Esophagus squamous epithelium (tissue), 4 donors: ENCODE results near the gene ACSL5.

Experiments used
- POLR2A ChIP-seq, 4 donors: fragments of 450-650 bp; IDR thresholded peaks; one replicate each; pipeline ENCODE4 v1.6.1; 2017; ENCODE audit warnings: antibody characterized with exemption in 4 of 4, mild to moderate bottlenecking in 4 of 4, moderate library complexity in 3 of 4
- TF ChIP-seq, protein P1 (sequence below), 6 experiments: fragments of 450-650 bp in 4 of 6; fragments of 200-600 bp in 2 of 6; sonication (generic) in 2 of 6; IDR thresholded peaks; one replicate each; pipeline ENCODE4 v1.5.1; 2016 to 2019; ENCODE audit warnings: antibody characterized with exemption in 6 of 6, mild to moderate bottlenecking in 4 of 6, moderate library complexity in 4 of 6

- TF ChIP-seq, protein P1, sequence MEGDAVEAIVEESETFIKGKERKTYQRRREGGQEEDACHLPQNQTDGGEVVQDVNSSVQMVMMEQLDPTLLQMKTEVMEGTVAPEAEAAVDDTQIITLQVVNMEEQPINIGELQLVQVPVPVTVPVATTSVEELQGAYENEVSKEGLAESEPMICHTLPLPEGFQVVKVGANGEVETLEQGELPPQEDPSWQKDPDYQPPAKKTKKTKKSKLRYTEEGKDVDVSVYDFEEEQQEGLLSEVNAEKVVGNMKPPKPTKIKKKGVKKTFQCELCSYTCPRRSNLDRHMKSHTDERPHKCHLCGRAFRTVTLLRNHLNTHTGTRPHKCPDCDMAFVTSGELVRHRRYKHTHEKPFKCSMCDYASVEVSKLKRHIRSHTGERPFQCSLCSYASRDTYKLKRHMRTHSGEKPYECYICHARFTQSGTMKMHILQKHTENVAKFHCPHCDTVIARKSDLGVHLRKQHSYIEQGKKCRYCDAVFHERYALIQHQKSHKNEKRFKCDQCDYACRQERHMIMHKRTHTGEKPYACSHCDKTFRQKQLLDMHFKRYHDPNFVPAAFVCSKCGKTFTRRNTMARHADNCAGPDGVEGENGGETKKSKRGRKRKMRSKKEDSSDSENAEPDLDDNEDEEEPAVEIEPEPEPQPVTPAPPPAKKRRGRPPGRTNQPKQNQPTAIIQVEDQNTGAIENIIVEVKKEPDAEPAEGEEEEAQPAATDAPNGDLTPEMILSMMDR (IDR thresholded peaks at IDR 0.05): no peak
- no peak for TF ChIP-seq POLR2A (IDR thresholded peaks at IDR 0.05)
Observed at GRCh38 chr10:112330607-112331160, 43.2 kb upstream of the ACSL5 start.
